Fibroblast of pulmonary artery (primary cell): Measurements from ENCODE around the gene DLGAP3.

Source experiments
- DNase-seq: peaks from one replicate; pipeline ENCODE4 v3.0.0-alpha.2; 2010; ENCODE audit warnings: low read depth
- H3K4me3 ChIP-seq: replicated peaks from 2 replicates; pipeline ENCODE4 v1.5.1; 2011; ENCODE audit warnings: low read depth, mild to moderate bottlenecking, control low read depth, low read length, moderate library complexity
- CTCF ChIP-seq: IDR thresholded peaks from 2 replicates; pipeline ENCODE4 v1.5.1; 2011; ENCODE audit warnings: mild to moderate bottlenecking, control low read depth, low read length, inconsistent platforms; ENCODE audit errors: missing control alignments

DLGAP3 gene

DNA sequence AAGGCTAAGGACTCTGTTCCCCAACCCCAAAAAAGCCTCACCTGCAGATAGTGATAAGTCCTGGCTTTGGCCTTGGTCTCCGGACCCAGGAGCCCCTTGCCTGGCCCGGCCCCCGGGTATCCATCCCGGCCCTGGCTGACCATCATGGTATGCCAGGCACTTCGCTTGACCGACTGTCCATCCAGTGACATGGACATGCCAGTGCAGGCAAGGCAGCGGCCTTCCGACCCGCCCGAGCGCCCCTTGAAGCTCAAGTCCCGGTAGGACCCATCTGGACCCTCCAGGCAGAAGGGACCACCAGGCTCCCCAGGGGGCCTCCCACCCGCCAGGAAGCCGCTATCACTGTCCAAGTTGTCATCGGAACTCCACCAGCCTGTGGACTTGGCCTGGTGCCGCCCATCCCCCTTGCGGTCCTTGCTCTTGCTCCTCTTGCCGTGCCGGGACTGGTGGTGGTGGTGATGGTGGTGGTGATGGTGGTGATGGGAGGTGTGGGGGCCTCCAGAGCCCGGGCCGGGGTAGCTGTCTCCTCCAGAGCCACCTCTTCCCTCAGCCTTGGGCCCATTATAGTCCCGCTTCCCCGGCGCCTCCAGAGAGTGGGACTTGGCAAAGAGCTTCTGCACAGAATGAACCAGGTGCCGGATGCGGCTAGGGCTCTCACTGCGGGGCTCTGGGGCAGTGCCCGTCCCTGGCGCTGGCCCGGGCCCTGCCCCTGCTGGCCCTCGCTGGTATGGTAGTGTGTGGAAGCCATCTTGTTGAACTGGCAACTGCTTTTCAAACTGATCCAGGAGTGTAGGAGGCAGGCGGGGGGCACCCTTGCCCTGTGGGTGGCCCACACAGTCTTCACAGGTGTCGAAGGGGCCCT lies 25.0 kb downstream of the DLGAP3 start:
- no peak overlapping the region for H3K4me3 ChIP-seq
- no peak for DNase-seq
- TF ChIP-seq CTCF = no peak

GRCh38 chr1:34901919-34902318 lies 27.5 kb downstream of the DLGAP3 start:
- H3K4me3 ChIP-seq = no peak overlapping the region
- DNase-seq = no peak
- TF ChIP-seq CTCF = no peak

DNA sequence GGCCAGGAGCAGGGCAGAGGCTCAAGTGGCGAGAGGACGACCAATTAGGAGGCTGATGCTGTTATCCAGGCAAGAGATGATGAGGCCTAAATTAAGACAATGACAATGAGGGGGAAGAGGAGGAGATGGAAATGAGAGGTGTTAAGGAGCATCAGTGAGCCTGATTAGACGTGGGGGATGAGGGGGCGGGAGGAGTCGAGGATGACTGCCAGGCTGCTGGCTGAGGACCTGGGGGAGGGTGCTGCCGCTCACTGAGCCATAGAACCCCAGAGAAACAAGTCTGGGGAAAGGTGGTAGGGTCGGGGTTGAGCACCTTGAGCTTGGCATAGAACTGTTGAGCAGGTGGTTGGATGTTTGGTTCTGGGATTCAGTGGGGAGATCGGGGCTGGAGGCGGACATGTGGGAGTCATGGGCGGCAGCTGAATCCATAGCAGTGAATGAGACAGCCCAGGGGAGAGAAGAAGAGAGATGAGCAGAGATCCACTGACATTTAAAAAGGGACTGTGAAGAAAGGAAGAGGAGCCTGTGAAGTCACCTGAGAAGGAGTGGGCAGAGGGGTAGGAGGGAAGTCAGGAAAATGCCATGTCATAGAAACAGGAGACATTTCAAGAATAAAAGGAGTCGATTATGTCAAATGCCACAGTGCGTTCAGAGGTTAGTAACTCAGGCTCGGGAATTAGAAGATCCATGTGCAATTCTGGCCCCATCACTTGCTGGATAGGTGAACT lies 28.5 kb downstream of the DLGAP3 start:
- DNase-seq = no peak
- H3K4me3 ChIP-seq = no peak overlapping the region
- no peak for TF ChIP-seq CTCF

- no peak overlapping the region for H3K4me3 ChIP-seq
- DNase-seq = no peak
These were observed 29.5 kb downstream of the DLGAP3 start for GRCh38 chr1:34899906-34900305.

GRCh38 chr1:34899471-34899870 lies 30.0 kb downstream of the DLGAP3 start:
- no peak for TF ChIP-seq CTCF
- no peak for DNase-seq
- H3K4me3 ChIP-seq = no peak overlapping the region

More at GRCh38 chr1:34899906-34900305, 29.5 kb downstream of the DLGAP3 start:
- TF ChIP-seq CTCF = no peak

DNA sequence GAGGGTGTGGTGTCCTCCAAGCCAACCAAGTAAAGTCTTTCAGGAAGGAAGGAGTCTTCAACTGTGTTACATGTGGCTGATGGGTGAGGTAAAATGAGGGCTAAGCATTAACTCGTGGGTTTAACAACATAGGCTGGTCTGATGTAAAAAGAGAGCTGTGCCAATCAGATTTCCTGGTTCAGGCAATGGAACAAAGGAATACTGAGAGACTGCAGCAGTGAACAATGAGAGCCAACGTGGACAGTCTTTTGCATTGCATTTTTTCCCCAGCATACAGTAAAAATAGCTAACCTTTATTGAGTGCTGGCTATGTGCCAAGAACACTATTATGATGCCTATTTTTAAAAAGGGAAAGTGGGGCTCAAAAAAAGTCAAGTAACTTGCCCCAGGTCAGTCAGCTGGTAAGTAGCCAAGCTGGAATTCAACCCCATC lies 31.1 kb downstream of the DLGAP3 start:
- TF ChIP-seq CTCF = no peak
- no peak overlapping the region for H3K4me3 ChIP-seq
- DNase-seq = peak; percentile 44

- peak; percentile 13 for TF ChIP-seq CTCF
- H3K4me3 ChIP-seq = no peak overlapping the region
- peak; percentile 21 for DNase-seq
These were observed 32.8 kb downstream of the DLGAP3 start for GRCh38 chr1:34896612-34897011.
